SK-MEL-5 (cell line): ENCODE results near the gene MAST4. TPM values are rescaled to one million over a fixed set of nuclear protein-coding genes. Genes with fewer than 3 reads are reported as not detected.

Experiments used
- DNase-seq: peaks from one replicate; pipeline ENCODE4 v3.0.0-alpha.2; 2016; ENCODE audit warnings: low read depth, low spot score
- in situ Hi-C: cut with HindIII; loops from 2 replicates; pipeline ENCODE4 v1.10.0; 2016; ENCODE audit warnings: low sequenced_read_pairs, high pct_unique_total_duplicates, low pct_unique_long_range_greater_than_20kb
- total RNA-seq: library from RNA; depleted of rRNA; stranded (reverse); fragments of >200 nt; shearing (Covaris generic); gene quantifications from 2 replicates; pipeline ENCODE4 v1.2.3, GENCODE V29; 2014

Gene MAST4
- total RNA-seq, 1 experiment from 2014 or later, result 1.6 TPM

DNA sequence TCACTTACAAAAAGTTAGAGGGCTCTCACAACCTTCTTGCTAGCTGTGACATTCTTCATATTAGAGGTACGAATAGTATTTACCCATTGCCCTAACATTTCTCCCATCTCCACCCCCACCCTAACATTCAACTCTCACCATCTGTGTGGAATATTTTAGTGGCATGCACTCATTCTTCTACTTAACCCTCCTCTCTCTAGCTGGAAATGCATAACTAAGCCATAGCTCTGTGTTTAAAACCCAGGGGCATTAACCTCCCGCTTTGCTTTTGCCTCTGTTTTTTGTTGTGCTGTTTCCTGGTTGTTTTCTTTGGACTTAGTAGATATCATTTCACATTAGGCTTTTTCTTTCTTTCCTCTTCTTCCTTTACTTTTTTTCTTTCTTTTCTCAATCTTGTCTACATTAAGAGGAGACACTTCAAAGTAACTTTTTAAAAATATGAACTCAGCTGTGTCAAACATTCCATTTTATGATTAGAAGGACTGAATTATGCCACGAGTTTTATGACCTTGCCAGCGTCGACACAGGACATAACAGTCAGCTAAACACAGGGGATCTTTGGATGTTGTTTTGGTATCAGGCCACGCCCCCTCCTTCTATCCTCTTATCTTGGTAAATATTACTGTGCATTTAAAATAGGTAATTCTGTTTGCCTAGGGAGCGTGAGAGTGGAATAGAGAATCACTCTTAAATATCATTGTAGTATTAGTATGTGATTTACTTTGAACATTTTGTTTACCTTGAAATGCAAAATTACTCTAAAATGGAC, 364.4 kb downstream of the MAST4 start:
- in situ Hi-C loops, result no loop called here

DNA sequence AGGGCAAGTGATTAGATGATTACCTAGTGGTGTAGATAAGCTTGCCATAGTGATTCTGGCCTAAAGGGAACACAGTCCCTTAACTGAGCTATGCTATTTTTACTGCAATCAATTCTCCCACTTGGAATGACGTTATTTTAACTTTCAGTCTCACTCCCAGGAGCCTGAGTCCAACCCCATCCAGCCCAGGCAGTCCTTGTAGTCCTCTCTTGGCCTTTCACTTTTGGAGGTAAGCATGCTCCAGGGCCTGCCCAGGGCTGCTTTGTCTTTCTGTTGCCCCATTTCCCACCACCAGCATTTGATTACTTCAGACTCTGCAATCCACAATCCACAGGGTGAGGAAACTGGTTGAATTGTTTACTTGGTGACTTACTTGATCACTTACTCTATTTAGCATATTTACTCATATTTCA, 367.4 kb downstream of the MAST4 start:
- in situ Hi-C loops, result no loop called here
- peak; percentile 10 for DNase-seq

More for the DNA sequence above, 364.4 kb downstream of the MAST4 start:
- peak; percentile 10 for DNase-seq

DNA sequence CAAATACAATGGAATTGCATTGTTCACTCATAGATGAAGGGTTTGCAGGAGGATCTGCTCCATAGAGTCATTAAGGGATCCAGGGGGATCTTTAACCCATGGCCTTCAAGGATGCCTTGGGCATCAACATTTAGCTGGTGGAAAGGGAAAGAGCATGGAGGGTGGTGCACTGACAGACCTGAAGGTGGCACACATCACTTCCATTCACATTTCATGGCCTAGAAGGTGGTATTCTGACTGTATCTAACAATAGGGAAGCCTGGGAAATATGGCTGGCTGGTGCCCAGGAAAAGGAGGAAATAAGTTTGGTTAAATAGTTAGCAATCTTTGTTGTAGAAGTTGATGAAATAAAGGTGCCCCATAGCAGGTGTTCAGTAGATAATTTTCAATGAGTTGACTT, 370.2 kb downstream of the MAST4 start:
- in situ Hi-C loops, result no loop called here
- DNase-seq, result peak; percentile 15

DNA sequence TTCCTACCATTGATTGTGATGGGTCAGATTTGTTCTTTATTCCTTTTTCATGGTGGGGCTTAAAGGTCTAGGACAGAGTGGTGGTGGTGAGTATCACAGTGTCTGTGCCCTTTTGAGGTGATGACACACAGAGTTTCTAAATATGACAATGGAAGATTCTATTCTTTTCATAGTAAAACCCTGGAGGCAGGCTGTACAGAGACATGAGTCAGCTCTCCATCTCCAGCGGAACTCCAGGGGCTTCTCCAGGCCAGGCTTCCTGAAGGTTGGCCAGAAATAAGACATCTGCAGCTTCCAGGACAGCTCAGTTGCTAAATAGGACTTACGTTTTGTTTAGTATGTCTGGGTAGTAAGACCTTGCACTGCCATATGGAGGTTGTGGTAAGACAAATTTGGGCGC, 370.9 kb downstream of the MAST4 start:
- no peak for DNase-seq
- in situ Hi-C loops, result no loop called here

DNA sequence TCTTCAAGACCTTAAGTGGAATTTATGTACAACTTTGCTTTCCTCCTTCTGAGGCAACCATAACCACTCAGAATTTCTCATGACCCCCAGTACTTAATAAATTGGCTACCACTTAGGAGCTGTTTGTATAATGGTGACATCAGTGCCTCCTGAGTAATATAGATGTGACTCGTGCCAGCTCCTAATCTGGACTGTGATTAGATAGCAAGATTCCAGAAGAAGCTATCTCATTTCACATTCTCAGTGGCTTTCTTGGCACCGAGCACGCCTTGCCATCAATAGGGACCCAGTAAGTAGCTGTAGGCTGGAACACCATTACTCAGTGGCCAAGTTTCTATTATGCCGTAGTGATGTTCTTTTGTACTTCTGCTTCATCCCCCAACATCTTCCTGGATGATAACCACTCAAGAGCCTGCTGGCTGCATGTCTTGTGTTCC, 371.7 kb downstream of the MAST4 start:
- in situ Hi-C loops, result no loop called here
- DNase-seq, result no peak

DNA sequence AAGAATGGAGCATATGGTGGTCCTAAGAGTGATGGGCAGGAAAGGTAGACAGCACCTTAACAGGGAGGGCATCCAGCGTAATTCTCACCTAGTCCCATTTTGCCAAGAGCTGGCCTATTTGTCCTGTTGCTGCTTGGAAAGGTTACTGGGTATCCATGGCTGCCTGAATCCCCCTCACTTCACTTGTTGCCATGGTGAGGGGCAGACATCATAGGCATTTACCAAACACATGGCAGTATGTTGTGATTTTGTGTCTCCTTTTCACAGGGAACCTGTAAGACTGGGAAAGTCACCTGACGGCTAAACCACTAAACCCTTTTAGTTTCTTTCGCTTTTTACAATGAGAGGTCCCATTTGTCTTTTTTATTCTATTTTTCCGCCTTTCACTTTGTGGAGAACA, 373.3 kb downstream of the MAST4 start:
- no peak for DNase-seq
- in situ Hi-C loops, result no loop called here

DNA sequence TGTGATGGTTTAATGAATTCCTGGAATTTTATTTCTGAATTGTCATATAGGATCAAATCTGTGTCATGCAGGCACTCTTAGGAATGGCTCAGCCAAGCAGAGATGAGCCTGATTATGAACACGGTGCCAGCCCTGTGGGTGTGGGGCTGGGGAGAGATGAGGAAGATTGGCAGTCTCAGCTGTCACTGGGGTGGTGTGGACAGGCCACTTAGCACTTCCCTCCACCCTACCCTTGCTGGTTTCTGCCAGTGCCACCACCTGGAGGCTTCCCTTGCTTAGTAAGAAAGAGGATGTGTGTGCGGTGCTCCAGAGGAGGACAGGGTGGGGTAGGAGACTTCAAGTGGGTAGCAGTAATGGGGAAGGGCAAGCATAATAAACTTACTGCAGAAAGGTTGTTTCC, 373.8 kb downstream of the MAST4 start:
- DNase-seq, result no peak
- in situ Hi-C loops, result no loop called here

DNA sequence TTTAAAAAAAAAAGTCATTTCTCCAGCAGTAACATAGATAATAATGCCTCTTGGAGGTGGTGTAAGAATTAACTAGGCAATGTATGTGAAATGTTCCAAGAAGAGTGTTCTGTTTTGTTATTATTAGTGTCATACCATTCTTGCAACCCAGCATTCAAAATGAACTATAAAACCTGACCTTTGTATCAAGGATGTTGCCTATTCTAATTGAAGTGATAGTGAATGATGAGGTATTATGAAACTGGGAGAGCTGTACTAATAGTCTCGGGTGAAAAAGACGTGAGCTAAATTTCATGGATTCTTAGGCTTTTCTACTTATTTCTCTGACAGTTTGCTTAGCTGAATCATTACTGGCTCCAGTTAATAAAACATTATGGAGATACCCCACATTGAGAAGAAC, 375.8 kb downstream of the MAST4 start:
- in situ Hi-C loops, result no loop called here
- no peak for DNase-seq

DNA sequence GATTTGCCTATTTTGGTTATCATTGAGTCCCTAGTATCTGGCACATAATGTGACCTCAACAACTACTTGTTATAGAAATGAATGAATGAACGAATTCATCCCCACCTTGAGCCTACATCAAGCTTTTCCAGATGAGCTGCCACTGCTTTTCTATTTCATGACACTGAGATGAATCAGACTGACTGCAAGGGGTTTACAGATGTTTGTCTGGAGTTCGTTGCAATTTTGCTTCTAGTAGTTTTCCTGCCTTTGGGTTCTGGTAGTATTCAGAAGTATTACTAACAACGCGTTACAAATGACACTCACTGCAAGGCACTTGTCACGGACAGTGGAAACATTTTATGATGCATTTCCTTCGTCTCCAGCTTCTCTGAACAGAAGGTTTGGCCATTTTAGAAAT, 378.1 kb downstream of the MAST4 start:
- in situ Hi-C loops, result no loop called here
- no peak for DNase-seq

DNA sequence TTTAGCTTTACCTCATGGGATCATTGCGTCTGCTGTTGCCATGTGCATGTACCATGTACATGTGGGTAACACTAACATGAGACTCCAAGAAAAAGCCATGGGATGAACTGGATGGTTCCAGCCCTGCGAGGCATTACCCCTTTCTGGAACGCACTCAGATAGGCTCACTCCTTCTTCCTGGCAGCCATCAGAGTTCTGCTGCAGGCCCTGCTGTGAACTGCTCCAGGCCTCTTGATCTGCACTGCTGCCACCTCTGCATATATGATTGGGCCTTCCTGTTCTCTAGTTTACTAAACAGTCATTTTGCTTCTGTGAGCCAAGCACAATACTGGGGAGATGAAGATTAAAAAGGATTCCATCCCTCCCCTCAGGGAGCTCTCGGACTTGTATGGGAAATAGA, 379.9 kb downstream of the MAST4 start:
- no peak for DNase-seq
- in situ Hi-C loops, result no loop called here

DNA sequence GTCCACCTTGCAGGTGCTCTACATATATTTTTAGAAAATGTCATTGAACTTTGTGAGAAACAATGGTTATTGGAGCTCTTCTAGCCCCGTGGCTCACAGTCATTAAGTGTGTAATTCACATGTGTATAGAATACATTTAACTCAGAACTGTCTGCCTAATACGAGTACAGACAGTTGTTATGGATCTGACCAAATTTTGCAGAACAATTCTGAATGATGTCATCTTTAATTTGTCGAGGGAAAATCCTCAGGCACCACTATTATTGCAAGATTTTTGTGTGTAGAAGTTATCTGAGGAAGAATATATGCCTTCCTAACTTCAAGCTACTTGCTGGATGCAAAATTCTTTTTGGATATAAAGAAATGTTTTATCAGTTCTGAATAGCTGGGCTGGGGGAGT, 383.5 kb downstream of the MAST4 start:
- no peak for DNase-seq
- in situ Hi-C loops, result no loop called here

DNA sequence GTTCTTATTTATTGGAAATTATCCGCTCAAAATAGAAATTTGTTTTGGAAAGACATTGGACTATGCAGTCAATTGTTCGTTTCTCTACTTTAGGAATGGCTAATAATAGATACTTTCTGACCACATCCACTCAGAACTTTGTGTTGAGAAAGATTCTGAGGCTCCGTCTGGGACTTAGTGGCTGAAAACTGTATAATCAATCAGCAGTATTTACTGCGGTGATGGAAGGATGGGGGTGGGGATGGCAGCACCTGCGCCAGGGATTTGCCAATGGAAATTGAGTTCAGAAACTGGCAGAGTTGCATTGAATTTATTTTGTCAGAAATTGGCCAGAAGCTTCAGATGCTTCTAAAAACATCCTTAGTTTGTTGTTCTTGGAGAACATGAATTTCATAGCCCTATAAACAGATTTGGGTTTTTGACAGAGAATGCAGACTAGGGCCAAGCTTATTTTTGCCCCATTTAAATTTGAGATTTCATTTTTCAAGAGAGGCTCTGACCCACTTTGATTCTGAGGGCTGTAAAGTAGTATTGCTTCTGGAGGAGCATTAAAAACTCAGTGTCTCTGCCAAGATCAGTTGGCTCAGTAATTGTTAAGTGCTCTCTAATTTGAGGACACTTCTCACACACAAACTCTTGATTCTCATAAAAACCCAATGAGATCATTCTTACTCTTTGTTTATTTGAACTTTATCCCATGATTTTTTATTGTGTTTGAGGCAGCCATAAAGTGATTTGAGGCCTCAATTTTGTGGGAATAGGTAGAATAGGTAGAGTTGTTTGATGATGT, 385.3 kb downstream of the MAST4 start:
- in situ Hi-C loops, result no loop called here
- DNase-seq, result no peak

DNA sequence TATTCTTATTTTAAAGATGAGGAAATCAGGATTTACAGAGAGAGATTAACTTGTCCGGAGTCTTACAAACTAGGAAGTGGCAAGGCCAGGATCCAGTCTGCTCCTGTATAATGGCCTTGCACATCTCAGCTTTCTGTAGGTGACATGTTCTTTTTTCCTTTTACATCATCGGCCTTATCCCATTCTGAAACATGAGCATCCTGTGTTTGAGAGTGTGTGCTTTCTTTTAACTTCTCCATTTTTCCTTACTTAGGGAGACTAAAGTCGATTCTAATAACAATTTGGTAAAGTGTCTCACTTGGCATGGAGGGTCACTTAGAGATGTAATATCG, 385.8 kb downstream of the MAST4 start:
- DNase-seq, result no peak
- in situ Hi-C loops, result no loop called here

DNA sequence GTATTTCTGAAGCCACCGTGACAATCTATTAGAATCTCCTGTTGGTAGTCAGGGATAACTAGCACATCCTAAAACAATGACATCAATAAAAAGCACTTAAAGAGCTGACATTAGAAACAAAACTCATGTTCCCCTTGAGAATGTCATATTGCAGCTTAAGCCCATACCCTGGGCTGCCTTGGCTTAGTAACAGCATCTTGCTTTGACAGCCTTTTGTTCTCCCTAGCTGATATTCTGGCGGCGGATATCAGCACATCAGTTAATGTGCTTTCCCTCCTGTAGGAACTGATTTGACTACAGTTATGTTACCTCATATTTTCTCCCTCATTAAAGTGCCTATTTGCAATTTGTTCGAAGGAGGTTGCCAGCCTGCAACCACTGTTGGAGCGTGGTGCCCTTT, 386.3 kb downstream of the MAST4 start:
- no peak for DNase-seq
- in situ Hi-C loops, result no loop called here

DNA sequence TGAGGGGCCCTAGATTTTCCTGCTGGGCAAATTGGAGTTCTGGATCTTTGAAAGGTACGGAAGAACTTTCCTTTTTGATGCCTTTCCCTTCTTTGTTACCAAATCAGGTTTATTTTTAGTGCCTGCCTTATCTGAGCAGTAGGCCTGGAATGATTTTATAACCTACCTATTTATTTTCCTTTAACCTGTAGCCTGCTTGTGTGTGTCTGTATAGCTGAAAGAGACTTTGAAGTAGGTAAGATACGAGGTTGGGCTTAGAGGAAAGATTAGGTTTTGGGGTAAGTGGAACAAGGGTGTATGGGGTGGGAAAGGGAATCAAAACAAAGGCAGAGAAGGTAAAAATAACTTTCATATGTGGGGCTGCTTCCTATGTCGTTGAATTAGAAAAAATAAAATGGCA, 389.2 kb downstream of the MAST4 start:
- in situ Hi-C loops, result no loop called here

DNA sequence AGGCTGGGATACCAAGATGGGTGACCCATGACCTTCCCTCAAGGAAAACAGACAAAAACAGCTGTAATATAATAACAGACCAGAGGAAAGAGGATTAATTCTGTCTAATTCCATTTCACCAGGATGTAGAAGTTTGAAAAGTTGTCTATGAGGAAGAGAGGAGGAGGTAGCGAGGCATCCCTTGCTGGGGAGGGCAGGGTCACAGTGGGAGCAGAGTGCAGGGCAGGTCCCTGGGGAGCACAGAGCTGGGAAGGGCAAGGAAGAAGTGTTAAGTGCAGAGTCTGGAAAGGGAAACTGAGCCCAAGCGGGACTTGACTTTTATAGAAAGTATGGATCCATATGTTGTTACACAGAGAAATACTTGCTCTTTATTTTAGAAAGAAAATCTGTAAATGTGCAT, 389.8 kb downstream of the MAST4 start:
- DNase-seq, result no peak
- in situ Hi-C loops, result no loop called here

More for the DNA sequence above, 389.2 kb downstream of the MAST4 start:
- no peak for DNase-seq

DNA sequence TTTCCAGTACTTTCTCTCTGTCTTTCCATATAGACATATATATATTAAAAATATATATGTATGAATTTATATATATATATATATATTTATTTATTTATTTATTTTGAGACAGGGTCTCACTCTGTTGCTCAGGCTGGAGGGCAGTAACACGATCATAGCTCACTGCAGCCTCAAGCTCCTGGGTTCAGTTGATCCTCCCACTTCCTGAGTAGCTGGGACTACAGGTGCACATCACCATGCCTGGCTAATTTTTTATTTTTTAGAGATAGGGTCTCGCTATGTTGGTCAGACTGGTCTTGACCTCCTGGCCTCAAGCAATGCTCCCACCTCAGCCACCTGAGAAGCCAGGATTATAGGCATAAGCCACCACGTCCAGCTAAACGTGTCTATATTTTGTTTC, 390.3 kb downstream of the MAST4 start:
- DNase-seq, result no peak
- in situ Hi-C loops, result no loop called here

DNA sequence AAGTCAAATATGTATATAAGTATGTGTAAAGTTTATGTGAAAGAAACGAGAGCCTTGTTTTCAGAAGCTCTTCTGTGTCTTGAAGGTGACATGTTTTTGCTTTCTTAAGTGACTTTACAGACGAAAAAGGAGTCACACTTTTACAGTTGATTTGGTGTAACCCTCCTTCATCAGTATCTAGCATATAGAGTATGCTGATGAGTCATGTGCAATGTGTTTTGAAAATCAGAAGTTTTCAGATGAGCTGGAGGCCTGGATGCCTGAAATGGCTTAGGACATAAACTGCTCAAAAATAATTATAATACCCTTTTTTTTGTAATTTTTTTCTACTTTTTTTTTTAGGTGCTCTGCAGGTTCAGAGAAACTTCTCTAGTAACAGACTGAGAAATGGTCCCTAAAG, 390.9 kb downstream of the MAST4 start:
- in situ Hi-C loops, result no loop called here
- DNase-seq, result no peak

DNA sequence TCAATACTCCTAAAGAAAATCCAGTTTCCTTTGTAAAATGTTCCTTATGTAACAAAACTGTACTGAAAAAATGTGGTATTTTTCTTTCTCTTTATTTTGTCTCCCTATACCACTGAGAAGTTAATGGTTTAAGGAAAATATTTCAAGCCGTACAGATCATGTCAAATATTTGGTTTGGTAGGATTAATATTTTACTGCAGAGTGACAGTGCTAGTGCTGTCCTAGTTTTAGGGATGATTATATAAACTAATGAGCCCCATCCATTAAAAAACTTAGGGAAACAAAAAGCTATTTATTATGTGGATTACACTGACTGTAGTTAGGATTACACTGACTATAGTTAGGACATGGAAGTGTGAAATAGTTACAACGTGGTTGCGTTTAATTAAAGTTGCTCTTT, 391.3 kb downstream of the MAST4 start:
- in situ Hi-C loops, result no loop called here
- no peak for DNase-seq
